Measurements from ENCODE around the gene NOTCH1. TPM values are rescaled to one million over a fixed set of nuclear protein-coding genes. Genes with fewer than 3 reads are reported as not detected.

The NOTCH1 gene
- polyA plus RNA-seq, 3 donors, result 23.6 to 40.9 (median 36.2) TPM

GRCh38 chr9:136552117-136552703 lies 6.4 kb upstream of the NOTCH1 start:
- DNase-seq (ENCODE audit: extremely low read depth in 1 of 11, low read depth in 9 of 11, low spot score in 4 of 11), result no peak

GRCh38 chr9:136551401-136552116 lies 5.7 kb upstream of the NOTCH1 start:
- DNase-seq (ENCODE audit: extremely low read depth in 1 of 11, low read depth in 9 of 11, low spot score in 4 of 11), result no peak

GRCh38 chr9:136550439-136551289 lies 4.8 kb upstream of the NOTCH1 start:
- DNase-seq (ENCODE audit: extremely low read depth in 1 of 11, low read depth in 9 of 11, low spot score in 4 of 11), result no peak

- DNase-seq (ENCODE audit: extremely low read depth in 1 of 11, low read depth in 9 of 11, low spot score in 4 of 11), result no peak
Measured at GRCh38 chr9:136549010-136549980, 3.4 kb upstream of the NOTCH1 start.

- DNase-seq (ENCODE audit: extremely low read depth in 1 of 11, low read depth in 9 of 11, low spot score in 4 of 11), result no peak
Measured at GRCh38 chr9:136547508-136548215, 1.8 kb upstream of the NOTCH1 start.

GRCh38 chr9:136546697-136547501 lies 1.1 kb upstream of the NOTCH1 start:
- no peak for DNase-seq (ENCODE audit: extremely low read depth in 1 of 11, low read depth in 9 of 11, low spot score in 4 of 11)

GRCh38 chr9:136545692-136545964 lies 220 bp downstream of the NOTCH1 start:
- no peak for DNase-seq (ENCODE audit: extremely low read depth in 1 of 11, low read depth in 9 of 11, low spot score in 4 of 11)

GRCh38 chr9:136544964-136545691 lies 720 bp downstream of the NOTCH1 start:
- DNase-seq (ENCODE audit: extremely low read depth in 1 of 11, low read depth in 9 of 11, low spot score in 4 of 11), result no peak

GRCh38 chr9:136544548-136544963 lies 1.3 kb downstream of the NOTCH1 start:
- no peak for DNase-seq (ENCODE audit: extremely low read depth in 1 of 11, low read depth in 9 of 11, low spot score in 4 of 11)

- DNase-seq (ENCODE audit: extremely low read depth in 1 of 11, low read depth in 9 of 11, low spot score in 4 of 11), result no peak
Measured at GRCh38 chr9:136543830-136544547, 1.9 kb downstream of the NOTCH1 start.

GRCh38 chr9:136543280-136543679 lies 2.6 kb downstream of the NOTCH1 start:
- DNase-seq (ENCODE audit: extremely low read depth in 1 of 11, low read depth in 9 of 11, low spot score in 4 of 11), result no peak

GRCh38 chr9:136542241-136543040 lies 3.4 kb downstream of the NOTCH1 start:
- peak in 1 of 11 donors; percentile 72 for DNase-seq (ENCODE audit: extremely low read depth in 1 of 11, low read depth in 9 of 11, low spot score in 4 of 11)

- DNase-seq (ENCODE audit: extremely low read depth in 1 of 11, low read depth in 9 of 11, low spot score in 4 of 11), result no peak
Measured at GRCh38 chr9:136541709-136542108, 4.1 kb downstream of the NOTCH1 start.

- DNase-seq (ENCODE audit: extremely low read depth in 1 of 11, low read depth in 9 of 11, low spot score in 4 of 11), result no peak
Measured at GRCh38 chr9:136541179-136541578, 4.7 kb downstream of the NOTCH1 start.
